HFFc6 (cell line): Measurements from ENCODE around the gene NLRP12. TPM values are rescaled to one million over a fixed set of nuclear protein-coding genes. Genes with fewer than 3 reads are reported as not detected.
"Not testable (repeated sequence)": the region's sequence is repeated elsewhere in the genome, so short reads cannot be mapped to it uniquely, and the experiment has no call there.

ENCODE experiments used
- DNase-seq: peaks from one replicate; pipeline ENCODE4 v3.0.0-alpha.2; 2018
- H3K27ac Mint-ChIP-seq: 2 replicates; pipeline ENCODE4 v1.8.0; 2020; ENCODE audit warnings: mild to moderate bottlenecking, mixed read lengths
- H3K27me3 Mint-ChIP-seq: 2 replicates; pipeline ENCODE4 v1.8.0; 2021; ENCODE audit warnings: mild to moderate bottlenecking, moderate library complexity, mixed read lengths; ENCODE audit not compliant: insufficient read depth
- H3K36me3 Mint-ChIP-seq: 2 replicates; pipeline ENCODE4 v1.8.0; 2021; ENCODE audit warnings: low read depth, mixed read lengths
- H3K4me1 Mint-ChIP-seq: 2 replicates; pipeline ENCODE4 v1.8.0; 2020; ENCODE audit warnings: low read depth, mixed read lengths
- H3K4me3 Mint-ChIP-seq: 2 replicates; pipeline ENCODE4 v1.8.0; 2020; ENCODE audit warnings: mild to moderate bottlenecking, moderate library complexity, mixed read lengths
- H3K9me3 Mint-ChIP-seq: 2 replicates; pipeline ENCODE4 v1.8.0; 2020; ENCODE audit warnings: mild to moderate bottlenecking, mixed read lengths
- CTCF ChIP-seq: fragments of 200-600 bp; sonication (generic); IDR thresholded peaks from 2 replicates; pipeline ENCODE4 v1.5.0; 2021; ENCODE audit warnings: antibody characterized with exemption, mild to moderate bottlenecking
- total RNA-seq, 6 experiments: library from RNA; stranded (reverse); fragmentation: NEBNext Ultra II Directional; extraction: Animal tissue kit (Norgen Biotek cat#: 25700); gene quantifications; 2 replicates in 1 of 6; 3 replicates in 5 of 6; pipeline ENCODE4 v1.2.3, GENCODE V29; 2021

NLRP12 gene
- total RNA-seq, 6 experiments from 2014 or later, result not detected

GRCh38 chr19:53785196-53785889, 38.8 kb downstream of the NLRP12 start:
- no peaks in the 10 kb centered on the region for H3K4me1 Mint-ChIP-seq
- H3K36me3 Mint-ChIP-seq, result no peaks in the 10 kb centered on the region
- no peak overlapping the region for H3K27ac Mint-ChIP-seq
- no peak overlapping the region for H3K4me3 Mint-ChIP-seq
- H3K9me3 Mint-ChIP-seq, result peaks cover 3% of the 10 kb centered on the region; the same call in 1 of the 2 replicates
- H3K27me3 Mint-ChIP-seq, result peaks cover 6% of the 10 kb centered on the region
- TF ChIP-seq CTCF, result no peak
- no peak for DNase-seq

GRCh38 chr19:53782698-53783097, 41.4 kb downstream of the NLRP12 start:
- no peak overlapping the region for H3K4me3 Mint-ChIP-seq
- peaks cover 6% of the 10 kb centered on the region for H3K27me3 Mint-ChIP-seq
- no peaks in the 10 kb centered on the region for H3K4me1 Mint-ChIP-seq
- no peak for DNase-seq
- H3K36me3 Mint-ChIP-seq, result no peaks in the 10 kb centered on the region
- no peak for TF ChIP-seq CTCF
- H3K9me3 Mint-ChIP-seq, result peaks cover 4% of the 10 kb centered on the region; the same call in 1 of the 2 replicates
- no peak overlapping the region for H3K27ac Mint-ChIP-seq

- not testable (repeated sequence) for DNase-seq, H3K36me3 Mint-ChIP-seq, H3K9me3 Mint-ChIP-seq, H3K27me3 Mint-ChIP-seq, H3K4me1 Mint-ChIP-seq, H3K27ac Mint-ChIP-seq, H3K4me3 Mint-ChIP-seq
Measured at GRCh38 chr19:53781332-53781731, 42.8 kb downstream of the NLRP12 start.

- peaks cover 6% of the 10 kb centered on the region for H3K27me3 Mint-ChIP-seq
- TF ChIP-seq CTCF, result no peak
- H3K4me3 Mint-ChIP-seq, result no peak overlapping the region
- no peak overlapping the region for H3K27ac Mint-ChIP-seq
- no peak for DNase-seq
- no peaks in the 10 kb centered on the region for H3K4me1 Mint-ChIP-seq
- no peaks in the 10 kb centered on the region for H3K36me3 Mint-ChIP-seq
- H3K9me3 Mint-ChIP-seq, result peaks cover 4% of the 10 kb centered on the region; the same call in 1 of the 2 replicates
Measured at GRCh38 chr19:53780506-53780905, 43.6 kb downstream of the NLRP12 start.

GRCh38 chr19:53775524-53775923, 48.6 kb downstream of the NLRP12 start:
- Mint-ChIP-seq H3K27me3 (peaks cover 6% of the 10 kb centered on the region; the same call in 1 of the 2 replicates), H3K9me3 (peaks cover 3% of the 10 kb centered on the region; the same call in 1 of the 2 replicates), H3K27ac (no peak overlapping the region), H3K36me3 (no peaks in the 10 kb centered on the region), H3K4me1 (peaks cover 10% of the 10 kb centered on the region), H3K4me3 (no peak overlapping the region)
- no peak for DNase-seq
- no peak for TF ChIP-seq CTCF

GRCh38 chr19:53774491-53774890, 49.6 kb downstream of the NLRP12 start:
- H3K27me3 Mint-ChIP-seq, H3K27ac Mint-ChIP-seq, H3K36me3 Mint-ChIP-seq, DNase-seq, H3K4me3 Mint-ChIP-seq, H3K9me3 Mint-ChIP-seq: not testable (repeated sequence)
- H3K4me1 Mint-ChIP-seq, result peaks cover 10% of the 10 kb centered on the region
